Measurements from ENCODE around the gene TASP1. TPM values are rescaled to one million over a fixed set of nuclear protein-coding genes. Genes with fewer than 3 reads are reported as not detected.

Gene TASP1
- total and polyA plus RNA-seq, 10 of the 15 experiments (the other 5 are each of a cell fraction or from before 2014, with no cell fraction given) = 7.4 to 17.8 (median 10.5) TPM

DNA sequence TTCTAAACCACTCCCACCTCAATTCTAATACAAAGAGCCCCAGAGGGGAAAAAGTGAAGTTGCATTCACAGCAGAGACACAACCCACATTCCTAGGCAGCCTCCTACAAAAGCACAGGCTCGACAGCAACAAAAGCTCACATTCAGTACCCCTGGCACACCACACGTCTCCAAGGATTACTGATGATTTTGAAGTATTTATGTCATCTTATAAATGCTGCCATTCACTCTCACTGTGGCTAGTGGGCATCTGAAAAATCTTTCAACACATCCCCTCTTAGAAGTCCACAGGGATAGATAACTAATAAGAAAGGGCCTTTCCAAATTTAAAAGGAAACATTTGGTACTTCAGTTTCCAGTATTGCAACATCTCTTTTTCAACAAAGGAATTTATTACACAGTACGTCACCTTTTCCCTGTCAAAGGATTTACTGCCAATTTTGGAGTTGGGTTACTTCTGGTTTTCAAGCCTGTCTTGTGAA is 146.7 kb downstream of the TASP1 start (continued):
- TF ChIP-seq, protein P1, sequence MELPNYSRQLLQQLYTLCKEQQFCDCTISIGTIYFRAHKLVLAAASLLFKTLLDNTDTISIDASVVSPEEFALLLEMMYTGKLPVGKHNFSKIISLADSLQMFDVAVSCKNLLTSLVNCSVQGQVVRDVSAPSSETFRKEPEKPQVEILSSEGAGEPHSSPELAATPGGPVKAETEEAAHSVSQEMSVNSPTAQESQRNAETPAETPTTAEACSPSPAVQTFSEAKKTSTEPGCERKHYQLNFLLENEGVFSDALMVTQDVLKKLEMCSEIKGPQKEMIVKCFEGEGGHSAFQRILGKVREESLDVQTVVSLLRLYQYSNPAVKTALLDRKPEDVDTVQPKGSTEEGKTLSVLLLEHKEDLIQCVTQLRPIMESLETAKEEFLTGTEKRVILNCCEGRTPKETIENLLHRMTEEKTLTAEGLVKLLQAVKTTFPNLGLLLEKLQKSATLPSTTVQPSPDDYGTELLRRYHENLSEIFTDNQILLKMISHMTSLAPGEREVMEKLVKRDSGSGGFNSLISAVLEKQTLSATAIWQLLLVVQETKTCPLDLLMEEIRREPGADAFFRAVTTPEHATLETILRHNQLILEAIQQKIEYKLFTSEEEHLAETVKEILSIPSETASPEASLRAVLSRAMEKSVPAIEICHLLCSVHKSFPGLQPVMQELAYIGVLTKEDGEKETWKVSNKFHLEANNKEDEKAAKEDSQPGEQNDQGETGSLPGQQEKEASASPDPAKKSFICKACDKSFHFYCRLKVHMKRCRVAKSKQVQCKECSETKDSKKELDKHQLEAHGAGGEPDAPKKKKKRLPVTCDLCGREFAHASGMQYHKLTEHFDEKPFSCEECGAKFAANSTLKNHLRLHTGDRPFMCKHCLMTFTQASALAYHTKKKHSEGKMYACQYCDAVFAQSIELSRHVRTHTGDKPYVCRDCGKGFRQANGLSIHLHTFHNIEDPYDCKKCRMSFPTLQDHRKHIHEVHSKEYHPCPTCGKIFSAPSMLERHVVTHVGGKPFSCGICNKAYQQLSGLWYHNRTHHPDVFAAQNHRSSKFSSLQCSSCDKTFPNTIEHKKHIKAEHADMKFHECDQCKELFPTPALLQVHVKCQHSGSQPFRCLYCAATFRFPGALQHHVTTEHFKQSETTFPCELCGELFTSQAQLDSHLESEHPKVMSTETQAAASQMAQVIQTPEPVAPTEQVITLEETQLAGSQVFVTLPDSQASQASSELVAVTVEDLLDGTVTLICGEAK (IDR thresholded peaks at IDR 0.05; ENCODE audit: borderline replicate concordance) = no peak
- TF ChIP-seq MTA3 (IDR thresholded peaks at IDR 0.05; ENCODE audit: borderline replicate concordance, low read length) = no peak
- no peak for TF ChIP-seq SREBF2 (IDR thresholded peaks at IDR 0.05; ENCODE audit: low read length)
- TF ChIP-seq SMARCA5 (IDR thresholded peaks at IDR 0.05) = no peak

DNA sequence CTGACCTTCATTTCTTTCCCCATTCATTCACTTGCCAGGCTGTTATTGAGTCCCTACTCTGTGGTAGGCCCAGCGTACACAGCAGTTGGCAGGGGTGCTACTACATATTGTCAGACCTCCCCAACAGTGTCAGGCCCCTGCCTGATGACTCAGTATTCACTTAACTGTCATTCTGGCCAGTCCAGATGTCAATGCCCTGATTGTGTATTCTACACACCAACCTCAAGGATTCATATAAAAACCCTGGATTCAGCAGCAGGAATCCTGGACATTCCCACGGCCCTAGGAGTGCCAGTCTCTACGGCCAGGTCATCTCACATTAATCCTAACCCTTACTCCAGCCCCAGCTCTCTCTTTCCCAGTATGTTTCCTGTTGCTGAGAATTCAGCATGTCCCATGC is 151.5 kb downstream of the TASP1 start:
- no peaks in the 10 kb centered on the region for H4K20me1 ChIP-seq (ENCODE audit: control insufficient read depth, insufficient read depth)
- ChIA-PET CTCF (no interaction called here), SMC1A (ENCODE audit: uncharacterized antibody, unreplicated experiment) (no interaction called here), POLR2A (no interaction called here), RAD21 (ENCODE audit: unreplicated experiment) (no interaction called here)
- no TSS peak for BruUV-seq (replicated peaks)
- ATAC-seq = no peak
- in situ Hi-C loops (cut with MboI) = no loop called here
- no peaks in the 10 kb centered on the region; a peak in 1 of 4 replicates for H3K36me3 ChIP-seq (ENCODE audit: control insufficient read depth in 2 of 2, insufficient read depth in 2 of 2, low read length in 1 of 2)
- no peaks in the 10 kb centered on the region for H3K9me3 ChIP-seq (replicated peaks; ENCODE audit: control insufficient read depth, insufficient read depth, low read length)
- WGBS (ENCODE audit: insufficient coverage, insufficient replicate concordance, low lambda C conversion rate, missing lambda C conversion rate) = 95% methylated on average over 3 of the region's 3 CpGs
- H3K9ac ChIP-seq (ENCODE audit: control insufficient read depth, insufficient read depth, low read length) = no peak overlapping the region
- no peak overlapping the region for H3K4me3 ChIP-seq
- H3K27me3 ChIP-seq (replicated peaks in 1 of 2; ENCODE audit: control insufficient read depth in 2 of 2, insufficient read depth in 2 of 2, low read length in 1 of 2) = no peaks in the 10 kb centered on the region
- DNase-seq (ENCODE audit: low read depth, low spot score) = no peak
- no peak overlapping the region for H3K4me2 ChIP-seq (ENCODE audit: control insufficient read depth, insufficient read depth)
- H3K27ac ChIP-seq (ENCODE audit: control insufficient read depth, insufficient read depth) = no peak overlapping the region
- no peaks in the 10 kb centered on the region for H3K4me1 ChIP-seq (ENCODE audit: control insufficient read depth, insufficient read depth, low read length)
- FAIRE-seq = no peak
- no peaks in the 10 kb centered on the region for H3K79me2 ChIP-seq (ENCODE audit: control insufficient read depth, insufficient read depth, low read length)
- intact Hi-C loops (cut with micrococcal nuclease; ENCODE audit: unreplicated experiment) = no loop called here
- H2AFZ ChIP-seq (ENCODE audit: control insufficient read depth, low read depth, low read length) = no peak overlapping the region
- no peak for TF ChIP-seq SMAD1 (IDR thresholded peaks at IDR 0.05; ENCODE audit: low read depth, partially characterized antibody)
- TF ChIP-seq NR2C2 (IDR thresholded peaks at IDR 0.05; ENCODE audit: borderline replicate concordance, control insufficient read depth, insufficient read length, low read depth) = no peak
- no peak for TF ChIP-seq RFX5 (IDR thresholded peaks at IDR 0.05; ENCODE audit: low read depth, low read length)
- TF ChIP-seq SREBF1 (IDR thresholded peaks at IDR 0.05; ENCODE audit: low read length) = no peak
- TF ChIP-seq, protein P2, sequence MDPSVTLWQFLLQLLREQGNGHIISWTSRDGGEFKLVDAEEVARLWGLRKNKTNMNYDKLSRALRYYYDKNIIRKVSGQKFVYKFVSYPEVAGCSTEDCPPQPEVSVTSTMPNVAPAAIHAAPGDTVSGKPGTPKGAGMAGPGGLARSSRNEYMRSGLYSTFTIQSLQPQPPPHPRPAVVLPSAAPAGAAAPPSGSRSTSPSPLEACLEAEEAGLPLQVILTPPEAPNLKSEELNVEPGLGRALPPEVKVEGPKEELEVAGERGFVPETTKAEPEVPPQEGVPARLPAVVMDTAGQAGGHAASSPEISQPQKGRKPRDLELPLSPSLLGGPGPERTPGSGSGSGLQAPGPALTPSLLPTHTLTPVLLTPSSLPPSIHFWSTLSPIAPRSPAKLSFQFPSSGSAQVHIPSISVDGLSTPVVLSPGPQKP (IDR thresholded peaks at IDR 0.05; ENCODE audit: low read depth, low read length) = no peak
- no peak for TF ChIP-seq FOS (IDR thresholded peaks at IDR 0.05; ENCODE audit: borderline replicate concordance, extremely low read depth, insufficient read length)
- TF ChIP-seq, protein P3, sequence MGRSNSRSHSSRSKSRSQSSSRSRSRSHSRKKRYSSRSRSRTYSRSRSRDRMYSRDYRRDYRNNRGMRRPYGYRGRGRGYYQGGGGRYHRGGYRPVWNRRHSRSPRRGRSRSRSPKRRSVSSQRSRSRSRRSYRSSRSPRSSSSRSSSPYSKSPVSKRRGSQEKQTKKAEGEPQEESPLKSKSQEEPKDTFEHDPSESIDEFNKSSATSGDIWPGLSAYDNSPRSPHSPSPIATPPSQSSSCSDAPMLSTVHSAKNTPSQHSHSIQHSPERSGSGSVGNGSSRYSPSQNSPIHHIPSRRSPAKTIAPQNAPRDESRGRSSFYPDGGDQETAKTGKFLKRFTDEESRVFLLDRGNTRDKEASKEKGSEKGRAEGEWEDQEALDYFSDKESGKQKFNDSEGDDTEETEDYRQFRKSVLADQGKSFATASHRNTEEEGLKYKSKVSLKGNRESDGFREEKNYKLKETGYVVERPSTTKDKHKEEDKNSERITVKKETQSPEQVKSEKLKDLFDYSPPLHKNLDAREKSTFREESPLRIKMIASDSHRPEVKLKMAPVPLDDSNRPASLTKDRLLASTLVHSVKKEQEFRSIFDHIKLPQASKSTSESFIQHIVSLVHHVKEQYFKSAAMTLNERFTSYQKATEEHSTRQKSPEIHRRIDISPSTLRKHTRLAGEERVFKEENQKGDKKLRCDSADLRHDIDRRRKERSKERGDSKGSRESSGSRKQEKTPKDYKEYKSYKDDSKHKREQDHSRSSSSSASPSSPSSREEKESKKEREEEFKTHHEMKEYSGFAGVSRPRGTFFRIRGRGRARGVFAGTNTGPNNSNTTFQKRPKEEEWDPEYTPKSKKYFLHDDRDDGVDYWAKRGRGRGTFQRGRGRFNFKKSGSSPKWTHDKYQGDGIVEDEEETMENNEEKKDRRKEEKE (IDR thresholded peaks at IDR 0.05) = no peak
- TF ChIP-seq ZNF24 (IDR thresholded peaks at IDR 0.05) = no peak
- TF ChIP-seq, protein P4, sequence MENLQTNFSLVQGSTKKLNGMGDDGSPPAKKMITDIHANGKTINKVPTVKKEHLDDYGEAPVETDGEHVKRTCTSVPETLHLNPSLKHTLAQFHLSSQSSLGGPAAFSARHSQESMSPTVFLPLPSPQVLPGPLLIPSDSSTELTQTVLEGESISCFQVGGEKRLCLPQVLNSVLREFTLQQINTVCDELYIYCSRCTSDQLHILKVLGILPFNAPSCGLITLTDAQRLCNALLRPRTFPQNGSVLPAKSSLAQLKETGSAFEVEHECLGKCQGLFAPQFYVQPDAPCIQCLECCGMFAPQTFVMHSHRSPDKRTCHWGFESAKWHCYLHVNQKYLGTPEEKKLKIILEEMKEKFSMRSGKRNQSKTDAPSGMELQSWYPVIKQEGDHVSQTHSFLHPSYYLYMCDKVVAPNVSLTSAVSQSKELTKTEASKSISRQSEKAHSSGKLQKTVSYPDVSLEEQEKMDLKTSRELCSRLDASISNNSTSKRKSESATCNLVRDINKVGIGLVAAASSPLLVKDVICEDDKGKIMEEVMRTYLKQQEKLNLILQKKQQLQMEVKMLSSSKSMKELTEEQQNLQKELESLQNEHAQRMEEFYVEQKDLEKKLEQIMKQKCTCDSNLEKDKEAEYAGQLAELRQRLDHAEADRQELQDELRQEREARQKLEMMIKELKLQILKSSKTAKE (IDR thresholded peaks at IDR 0.05; ENCODE audit: low read depth, poor library complexity, severe bottlenecking) = no peak

All from GM12878 (cell line).